Measurements from ENCODE around the gene VPS13C. TPM values are rescaled to one million over a fixed set of nuclear protein-coding genes. Genes with fewer than 3 reads are reported as not detected.

Gene VPS13C
- total and polyA plus RNA-seq, 8 donors: 5.4 to 207 (median 89.4) TPM

- Histone ChIP-seq H3K4me3 (no peak overlapping the region), H3K4me1 (no peaks in the 10 kb centered on the region), H3K27ac (no peak overlapping the region), H3K9me3 (no peaks in the 10 kb centered on the region), H3K36me3 (no peaks in the 10 kb centered on the region), H3K27me3 (peaks cover 0 to 27% (median 0%) of the 10 kb centered on the region in 3 donors)
- DNase-seq: no peak
- TF ChIP-seq CTCF (IDR thresholded peaks at IDR 0.05) (no peak), POLR2A (IDR thresholded peaks at IDR 0.05) (no peak), POLR2AphosphoS5 (IDR thresholded peaks at IDR 0.05) (no peak), EP300 (IDR thresholded peaks at IDR 0.05) (no peak)
- intact Hi-C loops (cut with DNase I; ENCODE audit: low total_unique reads): no loop called here
- WGBS, 5 donors: 86 to 91% (median 89%) methylated on average over 14 of the region's 14 CpGs
These were observed 252.8 kb downstream of the VPS13C start for GRCh38 chr15:61807281-61807929.

Other genes with a start within 250 kb of the VPS13C start
- 1 to 10 TPM in 2 of 5 donors, under 1 TPM in 1, not detected in 2; 0.29 to 3.0 (median 2.9) TPM for gene C2CD4A, start 6.5 kb upstream of the VPS13C start, total RNA-seq
- gene C2CD4A, start 6.5 kb upstream of the VPS13C start, polyA plus RNA-seq: 1 to 10 TPM in 1 of 3 donors, under 1 TPM in 2; 0.31 to 2.6 (median 0.98) TPM
- 10 to 100 TPM in 3 of 5 donors, 1 to 10 TPM in 1, not detected in 1; 2.3 to 30.3 (median 22.3) TPM for gene C2CD4B, start 104.8 kb upstream of the VPS13C start, total RNA-seq
- 10 to 100 TPM in 2 of 3 donors, 1 to 10 TPM in 1; 6.1 to 13.1 (median 11.8) TPM for gene C2CD4B, start 104.8 kb upstream of the VPS13C start, polyA plus RNA-seq

All from stomach (tissue), 9 donors.